Activated B cell treated with CpG ODN at 0.5 μM for 24 hours (primary cell): ENCODE data around the gene SERTAD4. TPM values are rescaled to one million over a fixed set of nuclear protein-coding genes. Genes with fewer than 3 reads are reported as not detected.

Experiments
- ATAC-seq: fragments of 200-7000 bp; cut with Tn5 transposase; one replicate; pipeline ENCODE4 v1.10.0; 2021; ENCODE audit warnings: low read depth, mild to moderate bottlenecking, moderate library complexity
- CTCF ChIA-PET: fragments of 350-600 bp; sonication (Branson Sonifier 250); formaldehyde crosslinking; loops from one replicate; lab custom pipeline; 2021; ENCODE audit warnings: antibody characterized with exemption; lab: Charles Lee
- POLR2A ChIA-PET: fragments of 350-600 bp; sonication (Branson Sonifier 250); formaldehyde crosslinking; loops from one replicate; lab custom pipeline; 2021; ENCODE audit warnings: antibody characterized with exemption; lab: Charles Lee
- DNase-seq: peaks from one replicate; pipeline ENCODE4 v3.0.0; 2022
- H3K27ac Mint-ChIP-seq: one replicate; pipeline ENCODE4 v1.8.0; 2020; ENCODE audit warnings: mixed read lengths
- H3K27me3 Mint-ChIP-seq: one replicate; pipeline ENCODE4 v1.8.0; 2021; ENCODE audit warnings: mixed read lengths
- H3K36me3 Mint-ChIP-seq: one replicate; pipeline ENCODE4 v1.8.0; 2021; ENCODE audit warnings: low read depth, mixed read lengths
- H3K4me1 Mint-ChIP-seq: one replicate; pipeline ENCODE4 v1.8.0; 2021; ENCODE audit warnings: mixed read lengths
- H3K4me3 Mint-ChIP-seq: one replicate; pipeline ENCODE4 v1.8.0; 2020; ENCODE audit warnings: mild to moderate bottlenecking, mixed read lengths
- H3K9me3 Mint-ChIP-seq: one replicate; pipeline ENCODE4 v1.8.0; 2020; ENCODE audit warnings: mixed read lengths
- intact Hi-C: fragments of 100-400 bp; cut with micrococcal nuclease; formaldehyde crosslinking; loops from one replicate; pipeline ENCODE4 v1.15.1; 2024
- total RNA-seq: library from RNA; stranded (reverse); gene quantifications from 2 replicates; pipeline ENCODE4 v1.2.3, GENCODE V29; 2022
- TF ChIP-seq, protein P1 (sequence below): fragments of 200-600 bp; IDR thresholded peaks from one replicate; pipeline ENCODE4 v1.8.0; 2022; ENCODE audit warnings: antibody characterized with exemption, mild to moderate bottlenecking

SERTAD4 gene
- total RNA-seq, 1 donor from 2014 or later = not detected

DNA sequence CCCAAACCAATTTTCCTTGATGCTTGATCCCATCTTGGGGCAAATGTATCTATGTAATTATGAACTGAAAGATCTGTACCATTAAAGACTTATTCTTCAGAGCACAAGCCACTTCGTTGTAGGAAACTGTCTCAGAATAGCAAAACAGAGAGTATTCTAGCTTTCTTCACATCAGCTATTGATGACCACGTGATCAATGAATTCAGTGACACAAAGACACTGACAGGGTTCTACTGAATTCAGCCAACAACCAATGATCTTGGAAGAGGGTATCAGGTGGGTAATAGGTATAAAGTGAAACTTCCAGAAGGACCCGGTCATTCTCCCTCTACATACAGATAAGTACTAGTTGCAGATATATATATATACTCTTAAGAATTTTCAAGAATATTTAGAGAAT lies 33.8 kb upstream of the SERTAD4 start:
- no peak for DNase-seq
- TF ChIP-seq, protein P1, sequence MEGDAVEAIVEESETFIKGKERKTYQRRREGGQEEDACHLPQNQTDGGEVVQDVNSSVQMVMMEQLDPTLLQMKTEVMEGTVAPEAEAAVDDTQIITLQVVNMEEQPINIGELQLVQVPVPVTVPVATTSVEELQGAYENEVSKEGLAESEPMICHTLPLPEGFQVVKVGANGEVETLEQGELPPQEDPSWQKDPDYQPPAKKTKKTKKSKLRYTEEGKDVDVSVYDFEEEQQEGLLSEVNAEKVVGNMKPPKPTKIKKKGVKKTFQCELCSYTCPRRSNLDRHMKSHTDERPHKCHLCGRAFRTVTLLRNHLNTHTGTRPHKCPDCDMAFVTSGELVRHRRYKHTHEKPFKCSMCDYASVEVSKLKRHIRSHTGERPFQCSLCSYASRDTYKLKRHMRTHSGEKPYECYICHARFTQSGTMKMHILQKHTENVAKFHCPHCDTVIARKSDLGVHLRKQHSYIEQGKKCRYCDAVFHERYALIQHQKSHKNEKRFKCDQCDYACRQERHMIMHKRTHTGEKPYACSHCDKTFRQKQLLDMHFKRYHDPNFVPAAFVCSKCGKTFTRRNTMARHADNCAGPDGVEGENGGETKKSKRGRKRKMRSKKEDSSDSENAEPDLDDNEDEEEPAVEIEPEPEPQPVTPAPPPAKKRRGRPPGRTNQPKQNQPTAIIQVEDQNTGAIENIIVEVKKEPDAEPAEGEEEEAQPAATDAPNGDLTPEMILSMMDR = no peak
- peaks cover 3% of the 10 kb centered on the region for H3K27me3 Mint-ChIP-seq
- ChIA-PET POLR2A (no interaction called here), CTCF (no interaction called here)
- no peaks in the 10 kb centered on the region for H3K36me3 Mint-ChIP-seq
- no peak for ATAC-seq
- H3K4me1 Mint-ChIP-seq = no peaks in the 10 kb centered on the region
- no peaks in the 10 kb centered on the region for H3K9me3 Mint-ChIP-seq
- intact Hi-C loops = no loop called here
- H3K4me3 Mint-ChIP-seq = no peak overlapping the region
- H3K27ac Mint-ChIP-seq = no peak overlapping the region

DNA sequence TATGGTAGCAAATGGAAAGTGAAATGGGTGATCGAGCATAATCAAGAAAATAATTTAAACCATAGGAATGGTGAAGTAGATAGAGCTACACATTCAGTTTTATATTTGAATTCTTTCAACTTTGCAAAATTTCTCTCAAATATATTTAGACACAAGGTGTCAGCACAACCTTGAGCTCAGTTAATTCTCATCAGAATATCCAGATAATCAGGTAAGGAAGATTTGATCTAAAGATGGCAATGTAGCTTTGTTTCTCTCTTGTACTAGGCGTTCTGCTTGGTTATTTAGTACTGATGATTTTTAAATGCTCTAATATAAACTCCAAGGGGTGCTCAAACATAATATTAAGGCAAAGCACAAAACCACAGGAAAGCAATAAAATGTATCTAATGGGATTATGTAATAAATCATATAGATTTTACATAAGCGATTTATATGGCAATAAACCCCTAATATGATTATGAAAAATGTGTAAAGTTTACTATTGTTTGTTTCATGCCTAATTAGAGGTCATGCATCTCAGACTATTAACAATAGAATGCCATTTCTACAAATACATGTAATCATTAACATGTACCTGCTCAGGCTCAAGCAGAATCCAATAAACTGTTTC lies 32.4 kb upstream of the SERTAD4 start:
- Mint-ChIP-seq H3K27ac (no peak overlapping the region), H3K9me3 (no peaks in the 10 kb centered on the region), H3K27me3 (peaks cover 3% of the 10 kb centered on the region), H3K36me3 (no peaks in the 10 kb centered on the region), H3K4me1 (no peaks in the 10 kb centered on the region), H3K4me3 (no peak overlapping the region)
- TF ChIP-seq, protein P1 = no peak
- ChIA-PET POLR2A (no interaction called here), CTCF (interaction anchor here (1.0 kb wide), 1 partner anchor 200 kb away, joined by 3 read pairs; no protein-coding TSS in a partner anchor)
- ATAC-seq = no peak
- intact Hi-C loops = no loop called here
- DNase-seq = no peak

DNA sequence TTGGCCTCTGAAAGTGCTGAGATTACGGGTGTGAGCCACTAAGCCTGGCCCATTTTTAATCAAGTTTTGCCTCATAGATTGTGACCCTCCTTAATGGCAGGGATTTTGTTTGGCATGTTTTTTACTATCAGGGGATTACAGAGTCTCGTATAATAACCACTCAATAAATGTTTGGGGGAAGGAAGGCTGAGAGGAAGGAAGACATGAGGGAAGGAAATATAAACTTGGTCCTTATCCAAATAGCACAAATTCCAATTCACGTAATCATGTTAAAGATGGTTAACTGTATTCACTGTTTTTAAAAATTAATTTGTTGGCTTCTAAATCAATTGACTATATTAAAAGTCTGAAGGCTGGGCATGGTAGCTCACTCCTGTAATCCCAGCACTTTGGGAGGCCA lies 30.9 kb upstream of the SERTAD4 start:
- Mint-ChIP-seq H3K36me3 (no peaks in the 10 kb centered on the region), H3K4me1 (no peaks in the 10 kb centered on the region), H3K27ac (no peak overlapping the region), H3K9me3 (no peaks in the 10 kb centered on the region), H3K4me3 (no peak overlapping the region), H3K27me3 (peaks cover 3% of the 10 kb centered on the region)
- ChIA-PET CTCF (no interaction called here), POLR2A (no interaction called here)
- TF ChIP-seq, protein P1 = no peak
- no peak for ATAC-seq
- DNase-seq = no peak
- intact Hi-C loops = no loop called here

DNA sequence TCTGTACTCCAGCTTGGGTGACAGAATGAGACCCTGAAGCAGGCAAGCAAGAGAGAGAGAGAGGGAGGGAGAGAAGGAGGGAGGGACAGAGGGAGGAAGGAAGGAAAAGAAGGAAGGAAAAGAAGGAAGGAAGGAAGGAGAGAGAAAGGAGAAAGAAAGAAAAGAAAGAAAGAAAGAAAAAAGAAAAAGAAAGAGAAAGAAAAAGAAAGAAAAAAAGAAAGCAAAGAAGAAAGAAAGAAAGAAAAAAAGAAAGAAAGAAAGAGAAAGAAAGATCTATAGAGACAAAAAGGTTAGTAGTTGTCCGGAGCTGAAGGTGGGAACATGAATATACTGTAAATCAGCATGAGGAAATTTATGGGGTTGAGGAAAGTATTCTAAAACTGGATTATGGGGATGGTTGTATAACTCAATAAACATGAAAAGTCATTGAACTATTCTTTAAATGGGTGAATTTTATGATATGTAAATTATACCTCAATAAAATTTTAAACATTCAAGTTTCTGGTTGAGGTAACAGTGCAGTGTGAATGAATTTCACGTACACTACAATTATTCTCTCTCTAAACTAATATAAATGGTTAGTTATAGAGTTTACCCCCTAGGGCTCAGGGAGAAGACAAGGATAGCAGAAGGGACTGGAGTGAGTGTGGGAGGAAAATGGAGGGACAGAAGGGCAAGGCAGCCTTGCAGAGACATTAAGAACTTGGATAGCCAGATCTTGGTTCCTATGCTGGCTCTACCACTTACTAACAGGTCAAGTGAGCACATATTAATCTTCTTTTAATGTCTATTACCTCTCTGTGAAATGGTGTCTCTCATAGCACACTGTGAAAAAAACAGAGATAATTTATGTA lies 24.8 kb upstream of the SERTAD4 start:
- no peak overlapping the region for H3K27ac Mint-ChIP-seq
- H3K9me3 Mint-ChIP-seq = no peaks in the 10 kb centered on the region
- H3K4me3 Mint-ChIP-seq = no peak overlapping the region
- TF ChIP-seq, protein P1 = no peak
- ATAC-seq = no peak
- CTCF ChIA-PET = no interaction called here
- no peaks in the 10 kb centered on the region for H3K4me1 Mint-ChIP-seq
- peaks cover 10% of the 10 kb centered on the region for H3K27me3 Mint-ChIP-seq
- no peak for DNase-seq
- H3K36me3 Mint-ChIP-seq = no peaks in the 10 kb centered on the region
- POLR2A ChIA-PET = no interaction called here
- intact Hi-C loops = no loop called here

DNA sequence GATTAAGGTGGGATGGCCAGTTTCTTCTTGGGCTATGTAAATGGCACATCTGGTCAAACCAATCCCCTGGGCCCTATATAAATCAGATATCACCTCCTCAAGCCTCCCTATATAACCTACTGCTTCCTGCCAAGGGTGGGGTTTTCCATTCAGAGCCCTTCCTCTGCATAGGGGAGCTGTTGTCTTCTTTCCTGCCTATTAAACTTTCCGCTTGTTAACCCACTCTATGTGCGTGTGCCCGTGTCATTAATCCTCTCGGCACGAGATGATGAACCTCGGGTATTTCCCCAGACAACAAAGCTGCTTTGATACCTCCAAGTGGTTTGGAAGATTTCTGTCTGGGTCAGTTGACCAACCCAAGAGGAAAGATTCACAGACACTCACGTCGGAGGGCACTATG lies 19.3 kb upstream of the SERTAD4 start:
- H3K27me3 Mint-ChIP-seq = peaks cover 11% of the 10 kb centered on the region
- no peaks in the 10 kb centered on the region for H3K36me3 Mint-ChIP-seq
- POLR2A ChIA-PET = no interaction called here
- no peak overlapping the region for H3K27ac Mint-ChIP-seq
- DNase-seq (no peak), ATAC-seq (no peak)
- TF ChIP-seq, protein P1 = no peak
- no peaks in the 10 kb centered on the region for H3K9me3 Mint-ChIP-seq
- no peak overlapping the region for H3K4me3 Mint-ChIP-seq
- intact Hi-C loops = no loop called here
- CTCF ChIA-PET = no interaction called here
- H3K4me1 Mint-ChIP-seq = no peaks in the 10 kb centered on the region
